ENCODE data around the gene PRKG2.
A peak's percentile ranks its signal among the peaks of the same experiment; 100 is the strongest.

The PRKG2 gene

GRCh38 chr4:81084029-81084428 is 131.0 kb downstream of the PRKG2 start:
- no peak for DNase-seq (ENCODE audit: low read depth)
- no peak for TF ChIP-seq CTCF (IDR thresholded peaks at IDR 0.05; ENCODE audit: insufficient read depth, low read depth, low read length, missing control alignments)
- H3K4me3 ChIP-seq (ENCODE audit: low read depth, low read length) = no peak overlapping the region

DNA sequence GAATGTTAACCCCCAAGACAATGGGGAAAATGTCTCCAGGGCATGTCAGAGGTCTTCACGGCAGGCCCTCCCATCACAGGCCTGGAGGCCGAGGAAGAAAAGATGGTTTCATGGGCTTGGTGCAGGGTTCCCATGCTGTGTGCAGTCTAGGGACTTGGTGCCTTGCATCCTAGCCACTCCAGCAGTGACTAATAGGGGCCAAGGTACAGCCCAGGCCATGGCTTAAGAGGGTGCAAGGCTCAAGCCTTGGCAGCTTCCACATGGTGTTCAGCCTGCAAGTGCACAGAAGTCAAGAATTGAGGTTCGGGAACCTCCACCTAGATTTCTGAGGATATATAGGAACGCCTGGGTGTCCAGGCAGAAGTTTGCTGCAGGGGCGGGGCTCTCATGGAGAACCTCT is 133.9 kb downstream of the PRKG2 start:
- no peak for TF ChIP-seq CTCF (IDR thresholded peaks at IDR 0.05; ENCODE audit: insufficient read depth, low read depth, low read length, missing control alignments)
- no peak for DNase-seq (ENCODE audit: low read depth)
- H3K4me3 ChIP-seq (ENCODE audit: low read depth, low read length) = no peak overlapping the region

DNA sequence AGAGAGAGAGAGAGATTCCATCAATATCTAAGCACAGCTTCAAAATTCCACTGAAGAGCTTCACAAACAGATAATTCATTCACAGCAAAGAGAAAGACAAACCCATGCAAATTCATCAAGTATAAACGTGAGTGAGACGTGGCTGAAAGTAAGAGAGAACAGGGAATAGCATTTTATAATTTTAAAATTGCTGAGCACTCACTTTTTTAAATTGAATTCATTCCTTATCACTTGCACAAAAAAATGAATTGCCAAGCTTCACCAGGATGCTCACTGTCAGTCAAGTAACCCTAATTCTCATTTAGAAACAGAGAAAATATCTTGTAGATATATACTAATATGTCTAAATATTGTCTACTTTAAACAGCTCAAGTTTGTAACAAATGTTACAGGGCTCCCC is 144.0 kb downstream of the PRKG2 start:
- no peak for TF ChIP-seq CTCF (IDR thresholded peaks at IDR 0.05; ENCODE audit: insufficient read depth, low read depth, low read length, missing control alignments)
- H3K4me3 ChIP-seq (ENCODE audit: low read depth, low read length) = no peak overlapping the region
- no peak for DNase-seq (ENCODE audit: low read depth)

DNA sequence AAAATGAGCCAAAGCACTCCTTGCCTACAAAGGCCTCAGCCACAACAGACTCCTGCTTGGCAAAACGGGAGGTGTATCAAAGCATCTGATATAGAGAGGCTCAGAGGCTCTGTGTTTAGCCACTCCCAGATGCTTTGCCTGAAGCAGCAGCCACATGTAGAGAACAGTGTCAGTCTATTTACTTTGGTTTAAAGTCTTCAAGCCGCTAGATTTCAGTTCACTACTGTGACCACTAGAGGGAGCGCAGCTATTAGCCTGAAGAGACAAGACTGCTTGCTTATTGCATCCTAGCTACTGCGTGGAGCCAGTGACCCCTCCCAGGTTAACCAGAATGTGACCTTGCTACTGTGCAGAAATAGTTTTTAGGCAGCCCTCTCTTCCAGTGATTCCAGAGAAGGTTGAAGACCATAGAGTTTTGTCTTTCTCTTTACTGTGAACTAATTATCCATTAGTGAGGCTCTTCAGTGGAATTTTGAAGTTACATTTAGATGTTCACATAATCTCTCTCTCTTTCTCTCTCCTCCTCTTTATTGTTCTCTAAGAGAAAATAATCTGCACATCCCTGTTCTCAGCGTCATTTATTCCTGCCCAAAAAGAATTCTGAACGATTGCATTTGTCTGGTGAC is 145.2 kb downstream of the PRKG2 start:
- peak; percentile 91 for TF ChIP-seq CTCF (IDR thresholded peaks at IDR 0.05; ENCODE audit: insufficient read depth, low read depth, low read length, missing control alignments)

GRCh38 chr4:81065446-81065845 is 149.6 kb downstream of the PRKG2 start:
- no peak for DNase-seq (ENCODE audit: low read depth)
- H3K4me3 ChIP-seq (ENCODE audit: low read depth, low read length) = no peak overlapping the region
- no peak for TF ChIP-seq CTCF (IDR thresholded peaks at IDR 0.05; ENCODE audit: insufficient read depth, low read depth, low read length, missing control alignments)

More for the DNA sequence above, 145.2 kb downstream of the PRKG2 start:
- H3K4me3 ChIP-seq (ENCODE audit: low read depth, low read length) = no peak overlapping the region
- DNase-seq (ENCODE audit: low read depth) = peak; percentile 88

- TF ChIP-seq CTCF (IDR thresholded peaks at IDR 0.05; ENCODE audit: insufficient read depth, low read depth, low read length, missing control alignments) = no peak
- DNase-seq (ENCODE audit: low read depth) = no peak
- H3K4me3 ChIP-seq (ENCODE audit: low read depth, low read length) = no peak overlapping the region
Observed at GRCh38 chr4:81062001-81062400, 153.0 kb downstream of the PRKG2 start.

DNA sequence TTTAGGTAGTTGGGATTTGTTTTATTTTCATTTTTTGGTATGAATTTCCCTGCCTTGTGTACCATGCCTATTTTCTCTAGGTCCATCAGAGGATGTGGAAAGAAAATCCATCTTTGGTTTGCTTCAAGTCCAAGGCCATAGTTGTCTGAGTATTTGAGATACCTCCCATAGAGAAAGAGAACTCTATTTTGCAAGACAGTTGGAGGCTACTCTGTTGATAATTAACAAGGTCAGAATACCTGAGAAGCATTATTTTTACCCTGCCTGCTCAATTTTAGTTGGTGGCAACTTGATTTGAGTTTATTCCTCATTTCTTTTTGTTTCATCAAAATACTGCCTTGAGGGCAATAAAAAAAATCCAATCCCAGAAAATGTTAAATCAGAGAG is 153.7 kb downstream of the PRKG2 start:
- no peak for DNase-seq (ENCODE audit: low read depth)

More for the DNA sequence above, 153.7 kb downstream of the PRKG2 start:
- H3K4me3 ChIP-seq (ENCODE audit: low read depth, low read length) = no peak overlapping the region
- no peak for TF ChIP-seq CTCF (IDR thresholded peaks at IDR 0.05; ENCODE audit: insufficient read depth, low read depth, low read length, missing control alignments)
